Caco-2 (cell line): ENCODE measurements around the gene C4orf51. TPM values are rescaled to one million over a fixed set of nuclear protein-coding genes. Genes with fewer than 3 reads are reported as not detected.

Experiments used
- BruUV-seq: library from RNA; stranded (reverse); fragments of 400-500 nt; replicated peaks from 2 replicates; lab custom pipeline; 2021; lab: Mats Ljungman, UMichigan
- CTCF ChIA-PET: fragments of 300-600 bp; sonication (Branson Sonifier 250); formaldehyde crosslinking; loops from one replicate; lab custom pipeline; 2022; ENCODE audit warnings: antibody characterized with exemption; lab: Charles Lee
- POLR2A ChIA-PET: fragments of 300-600 bp; sonication (Branson Sonifier 250); formaldehyde crosslinking; loops from one replicate; lab custom pipeline; 2022; ENCODE audit warnings: antibody characterized with exemption; lab: Charles Lee
- DNase-seq, 2 experiments: peaks; one replicate each; pipeline versions ENCODE4 v3.0.0 to v3.0.0-alpha.2; 2020 to 2022
- H3K27me3 ChIP-seq: replicated peaks from 2 replicates; pipeline ENCODE4 v1.6.0; 2011; ENCODE audit warnings: low read length; ENCODE audit not compliant: control insufficient read depth, insufficient read depth
- H3K36me3 ChIP-seq: 2 replicates; pipeline ENCODE4 v1.5.1; 2011; ENCODE audit warnings: low read length; ENCODE audit not compliant: control insufficient read depth, insufficient read depth
- H3K4me1 ChIP-seq: fragments of 250-450 bp; sonication (Bioruptor Pico); 2 replicates; pipeline ENCODE4 v1.5.1; 2020; ENCODE audit warnings: mild to moderate bottlenecking
- H3K4me3 ChIP-seq: 2 replicates; pipeline ENCODE4 v1.5.1; 2011; ENCODE audit warnings: low read depth, mild to moderate bottlenecking, control low read depth, low read length
- H3K9me3 ChIP-seq: fragments of 250-450 bp; sonication (Bioruptor Pico); 2 replicates; pipeline ENCODE4 v1.5.1; 2020; ENCODE audit warnings: mild to moderate bottlenecking, moderate library complexity
- H3K27ac Mint-ChIP-seq: one replicate; pipeline ENCODE4 v1.8.0; 2022; ENCODE audit warnings: mixed read lengths; ENCODE audit not compliant: unreplicated experiment
- H3K27me3 Mint-ChIP-seq: one replicate; pipeline ENCODE4 v1.8.0; 2022; ENCODE audit warnings: mixed read lengths; ENCODE audit not compliant: insufficient read depth, unreplicated experiment
- H3K36me3 Mint-ChIP-seq: one replicate; pipeline ENCODE4 v1.8.0; 2022; ENCODE audit warnings: mild to moderate bottlenecking, mixed read lengths; ENCODE audit not compliant: insufficient read depth, unreplicated experiment
- H3K4me1 Mint-ChIP-seq: one replicate; pipeline ENCODE4 v1.8.0; 2022; ENCODE audit warnings: low read depth, mixed read lengths; ENCODE audit not compliant: unreplicated experiment
- H3K4me3 Mint-ChIP-seq: one replicate; pipeline ENCODE4 v1.8.0; 2022; ENCODE audit warnings: mild to moderate bottlenecking, moderate library complexity, mixed read lengths; ENCODE audit not compliant: unreplicated experiment
- H3K9me3 Mint-ChIP-seq: one replicate; pipeline ENCODE4 v1.8.0; 2022; ENCODE audit warnings: mixed read lengths; ENCODE audit not compliant: unreplicated experiment
- CTCF ChIP-seq, 2 experiments: fragments of 200-600 bp in 1 of 2; IDR thresholded peaks; 1 replicate in 1 of 2; 2 replicates in 1 of 2; pipeline versions ENCODE4 v1.5.1 to v1.8.0; 2011 to 2022; ENCODE audit warnings: antibody characterized with exemption in 1 of 2, control low read depth in 1 of 2, inconsistent platforms in 1 of 2, low read depth in 1 of 2, low read length in 1 of 2, mild to moderate bottlenecking in 1 of 2, moderate library complexity in 1 of 2; ENCODE audit not compliant: insufficient read depth in 1 of 2, severe bottlenecking in 1 of 2, unreplicated experiment in 1 of 2
- intact Hi-C: fragments of 100-400 bp; cut with micrococcal nuclease; formaldehyde crosslinking; loops from one replicate; pipeline ENCODE4 v1.10.0; 2022; ENCODE audit not compliant: unreplicated experiment
- total RNA-seq: library from RNA; stranded (reverse); gene quantifications from 2 replicates; pipeline ENCODE4 v1.2.3, GENCODE V29; 2022

Gene C4orf51
- total RNA-seq, 1 experiment from 2014 or later = not detected

- ChIA-PET POLR2A (no interaction called here), CTCF (no interaction called here)
- Histone ChIP-seq H3K27me3 (no peaks in the 10 kb centered on the region), H3K4me3 (no peak overlapping the region), H3K9me3 (no peaks in the 10 kb centered on the region), H3K36me3 (no peaks in the 10 kb centered on the region), H3K4me1 (peaks cover 50% of the 10 kb centered on the region)
- Mint-ChIP-seq H3K9me3 (no peaks in the 10 kb centered on the region), H3K4me1 (peaks cover 27% of the 10 kb centered on the region), H3K4me3 (no peak overlapping the region), H3K36me3 (no peaks in the 10 kb centered on the region), H3K27ac (peak overlapping the region; percentile 89), H3K27me3 (no peaks in the 10 kb centered on the region)
- peak; percentile 14 to 58 for DNase-seq
- intact Hi-C loops = no loop called here
- no TSS peak for BruUV-seq
- TF ChIP-seq CTCF (IDR thresholded peaks at IDR 0.05; ENCODE audit: insufficient read depth in 1 of 2, low read depth in 1 of 2, low read length in 1 of 2, severe bottlenecking in 1 of 2, unreplicated experiment in 1 of 2) = no peak
Observed at GRCh38 chr4:145736241-145736831, 56.4 kb downstream of the C4orf51 start.

GRCh38 chr4:145739845-145740244 is 59.9 kb downstream of the C4orf51 start:
- no peaks in the 10 kb centered on the region for H3K27me3 ChIP-seq
- no peaks in the 10 kb centered on the region for H3K9me3 ChIP-seq
- Mint-ChIP-seq H3K36me3 (no peaks in the 10 kb centered on the region), H3K27me3 (no peaks in the 10 kb centered on the region), H3K9me3 (no peaks in the 10 kb centered on the region), H3K27ac (no peak overlapping the region), H3K4me1 (peaks cover 23% of the 10 kb centered on the region), H3K4me3 (no peak overlapping the region)
- no peak for DNase-seq
- peaks cover 40% of the 10 kb centered on the region for H3K4me1 ChIP-seq
- CTCF ChIA-PET = no interaction called here
- TF ChIP-seq CTCF (IDR thresholded peaks at IDR 0.05; ENCODE audit: insufficient read depth in 1 of 2, low read depth in 1 of 2, low read length in 1 of 2, severe bottlenecking in 1 of 2, unreplicated experiment in 1 of 2) = no peak
- BruUV-seq = no TSS peak
- intact Hi-C loops = no loop called here
- POLR2A ChIA-PET = no interaction called here
- no peaks in the 10 kb centered on the region for H3K36me3 ChIP-seq
- H3K4me3 ChIP-seq = no peak overlapping the region

- Mint-ChIP-seq H3K9me3 (peaks cover 7% of the 10 kb centered on the region), H3K4me1 (peaks cover 14% of the 10 kb centered on the region), H3K27me3 (no peaks in the 10 kb centered on the region), H3K4me3 (no peak overlapping the region), H3K36me3 (no peaks in the 10 kb centered on the region), H3K27ac (no peak overlapping the region)
- no peak for TF ChIP-seq CTCF (IDR thresholded peaks at IDR 0.05; ENCODE audit: insufficient read depth in 1 of 2, low read depth in 1 of 2, low read length in 1 of 2, severe bottlenecking in 1 of 2, unreplicated experiment in 1 of 2)
- H3K9me3 ChIP-seq = no peaks in the 10 kb centered on the region
- peaks cover 30% of the 10 kb centered on the region for H3K4me1 ChIP-seq
- BruUV-seq = no TSS peak
- POLR2A ChIA-PET = no interaction called here
- intact Hi-C loops = no loop called here
- CTCF ChIA-PET = no interaction called here
- DNase-seq = no peak
- H3K36me3 ChIP-seq = no peaks in the 10 kb centered on the region
- no peak overlapping the region for H3K4me3 ChIP-seq
- no peaks in the 10 kb centered on the region for H3K27me3 ChIP-seq
Observed at GRCh38 chr4:145740806-145741205, 60.9 kb downstream of the C4orf51 start.
